Right cardiac atrium (tissue), 5 donors: ENCODE data around the gene RTBDN. TPM values are rescaled to one million over a fixed set of nuclear protein-coding genes. Genes with fewer than 3 reads are reported as not detected.
"Not testable (repeated sequence)": the region's sequence is repeated elsewhere in the genome, so short reads cannot be mapped to it uniquely, and the experiment has no call there.

Experiments used
- ATAC-seq, 2 donors: fragments of 200-7000 bp; cut with Tn5 transposase; one replicate each; pipeline versions ENCODE4 v1.8.0 to v1.9.1; 2020; ENCODE audit warnings: moderate library complexity in 2 of 2, mild to moderate bottlenecking in 1 of 2
- DNase-seq, 3 donors: peaks; one replicate each; pipeline ENCODE4 v3.0.0-alpha.2; 2020
- H3K27ac ChIP-seq: one replicate; pipeline ENCODE4 v1.5.1; 2013; ENCODE audit warnings: mild to moderate bottlenecking, low read length, control low read depth, moderate library complexity
- H3K27me3 ChIP-seq: one replicate; pipeline ENCODE4 v1.6.1; 2013; ENCODE audit not compliant: control insufficient read depth, insufficient read depth
- H3K4me1 ChIP-seq: one replicate; pipeline ENCODE4 v1.6.1; 2013; ENCODE audit warnings: low read length; ENCODE audit not compliant: control insufficient read depth, insufficient read depth
- H3K4me3 ChIP-seq: one replicate; pipeline ENCODE4 v1.5.1; 2013; ENCODE audit warnings: low read length, control low read depth
- H3K9me3 ChIP-seq: one replicate; pipeline ENCODE4 v1.6.1; 2013; ENCODE audit warnings: low read length; ENCODE audit not compliant: control insufficient read depth
- WGBS: extraction: QIAGEN DNeasy Blood & Tissue Kit; methylation state at CpG from one replicate; pipeline ENCODE4 v1.1.7; 2013; 5-methylcytosine and 5-hydroxymethylcytosine counted together
- intact Hi-C, 4 donors: fragments of 100-400 bp; cut with DNase I; formaldehyde crosslinking; loops; one replicate each; pipeline versions ENCODE4 v1.11.0 to v1.14.0; 2022 to 2023
- polyA plus RNA-seq: library from polyadenylated mRNA; stranded (reverse); fragments of 200-250 nt; gene quantifications from one replicate; pipeline ENCODE4 v1.2.3, GENCODE V29; 2013
- total RNA-seq, 4 donors: library from RNA; stranded (reverse); fragmentation: NEBNext Ultra II Directional; extraction: Animal tissue kit (Norgen Biotek cat#: 25700); gene quantifications; one replicate each; pipeline ENCODE4 v1.2.1, GENCODE V29; 2021
- donor health status: healthy with polysubstance abuse.
- donor health status: DM: no; HTN: yes; CAD: no.
- donor health status: DM: no; HTN: no; CAD: no.
- donor health status: DM: no; HTN: yes; CAD: no; lungs with severe emphysema.
- donor health status: DM: yes; HTN: yes; CAD: no.

RTBDN gene
- total and polyA plus RNA-seq, 5 donors = not detected

GRCh38 chr19:12834976-12835757 lies 788 bp upstream of the RTBDN start:
- no peaks in the 10 kb centered on the region for H3K27me3 ChIP-seq
- no peak for ATAC-seq
- intact Hi-C loops = no loop called here

GRCh38 chr19:12833738-12834565 lies 427 bp downstream of the RTBDN start:
- ATAC-seq = peak; percentile 10 to 34
- H3K27me3 ChIP-seq = no peaks in the 10 kb centered on the region
- H3K4me1 ChIP-seq = peaks cover 2% of the 10 kb centered on the region
- peak; percentile 27 to 74 (median 53) for DNase-seq
- no peaks in the 10 kb centered on the region for H3K9me3 ChIP-seq
- H3K4me3 ChIP-seq = peak overlapping the region; percentile 57
- intact Hi-C loops = no loop called here
- H3K27ac ChIP-seq = no peak overlapping the region
- 1% methylated on average over 72 of the region's 87 CpGs for WGBS

More at GRCh38 chr19:12834976-12835757, 788 bp upstream of the RTBDN start:
- Histone ChIP-seq H3K4me3 (no peak overlapping the region), H3K4me1 (peaks cover 2% of the 10 kb centered on the region), H3K9me3 (no peaks in the 10 kb centered on the region), H3K27ac (no peak overlapping the region)
- DNase-seq = peak; percentile 31 to 70 (median 62)
- WGBS = 7% methylated on average over 39 of the region's 39 CpGs

- peak overlapping the region; percentile 57 for H3K4me3 ChIP-seq
- no peak overlapping the region for H3K27ac ChIP-seq
- H3K9me3 ChIP-seq = no peaks in the 10 kb centered on the region
- DNase-seq (no peak), ATAC-seq (no peak)
- peaks cover 2% of the 10 kb centered on the region for H3K4me1 ChIP-seq
- no peaks in the 10 kb centered on the region for H3K27me3 ChIP-seq
- intact Hi-C loops = no loop called here
- 0% methylated on average over 5 of the region's 5 CpGs for WGBS
These were observed 1.0 kb downstream of the RTBDN start for GRCh38 chr19:12833418-12833737.

GRCh38 chr19:12828494-12828893 lies 5.9 kb downstream of the RTBDN start:
- intact Hi-C loops = no loop called here
- H3K27me3 ChIP-seq = no peaks in the 10 kb centered on the region
- no peaks in the 10 kb centered on the region for H3K4me1 ChIP-seq

GRCh38 chr19:12825254-12826131 lies 8.9 kb downstream of the RTBDN start:
- ATAC-seq = peak in 1 of 2 donors; percentile 25
- no peak overlapping the region for H3K27ac ChIP-seq
- intact Hi-C loops = no loop called here
- 4% methylated on average over 46 of the region's 46 CpGs for WGBS
- DNase-seq = no peak
- no peaks in the 10 kb centered on the region for H3K27me3 ChIP-seq
- no peaks in the 10 kb centered on the region for H3K4me1 ChIP-seq
- no peaks in the 10 kb centered on the region for H3K9me3 ChIP-seq
- H3K4me3 ChIP-seq = no peak overlapping the region

More at GRCh38 chr19:12828494-12828893, 5.9 kb downstream of the RTBDN start:
- DNase-seq (peak in 1 of 3 donors; percentile 61), ATAC-seq (no peak)
- WGBS = 5% methylated on average over 23 of the region's 23 CpGs
- Histone ChIP-seq H3K27ac (no peak overlapping the region), H3K4me3 (no peak overlapping the region), H3K9me3 (no peaks in the 10 kb centered on the region)

GRCh38 chr19:12821761-12822160 lies 12.6 kb downstream of the RTBDN start:
- Histone ChIP-seq H3K9me3 (no peaks in the 10 kb centered on the region), H3K27me3 (no peaks in the 10 kb centered on the region), H3K4me3 (no peak overlapping the region), H3K4me1 (no peaks in the 10 kb centered on the region), H3K27ac (no peak overlapping the region)
- DNase-seq (no peak), ATAC-seq (no peak)
- 80% methylated on average over 2 of the region's 2 CpGs for WGBS
- intact Hi-C loops = no loop called here

GRCh38 chr19:12817810-12818209 lies 16.6 kb downstream of the RTBDN start:
- 94% methylated on average over 11 of the region's 11 CpGs for WGBS
- H3K27ac ChIP-seq, H3K4me3 ChIP-seq, H3K27me3 ChIP-seq, H3K9me3 ChIP-seq, H3K4me1 ChIP-seq, intact Hi-C loops, ATAC-seq: not testable (repeated sequence)
- peak in 1 of 3 donors; percentile 25 for DNase-seq

GRCh38 chr19:12817188-12817587 lies 17.2 kb downstream of the RTBDN start:
- H3K4me3 ChIP-seq, ATAC-seq, H3K4me1 ChIP-seq, H3K27ac ChIP-seq, intact Hi-C loops, H3K9me3 ChIP-seq, DNase-seq, H3K27me3 ChIP-seq: not testable (repeated sequence)
- WGBS = 92% methylated on average over 6 of the region's 6 CpGs

GRCh38 chr19:12815088-12815487 lies 19.3 kb downstream of the RTBDN start:
- no peaks in the 10 kb centered on the region for H3K4me1 ChIP-seq
- DNase-seq = no peak
- H3K4me3 ChIP-seq = no peak overlapping the region
- intact Hi-C loops = no loop called here
- no peaks in the 10 kb centered on the region for H3K9me3 ChIP-seq
- H3K27me3 ChIP-seq = no peaks in the 10 kb centered on the region
- 89% methylated on average over 7 of the region's 7 CpGs for WGBS
- H3K27ac ChIP-seq = no peak overlapping the region
- no peak for ATAC-seq

GRCh38 chr19:12806242-12807081 lies 27.9 kb downstream of the RTBDN start, which contains the start of gene RNASEH2A:
RNASEH2A (plus strand) TSS chr19:12806584; CDS start chr19:12806674, 90 bp downstream.
- peak; percentile 92 for ATAC-seq
- peaks cover 4% of the 10 kb centered on the region for H3K4me1 ChIP-seq
- intact Hi-C loops = no loop called here
- peak within 1 kb of the TSS; percentile 27 for H3K4me3 ChIP-seq
- H3K27ac ChIP-seq = peak within 1 kb of the TSS; percentile 1
- H3K27me3 ChIP-seq = no peaks in the 10 kb centered on the region
- WGBS = 4% methylated on average over 66 of the region's 66 CpGs
- H3K9me3 ChIP-seq = no peaks in the 10 kb centered on the region
- peak; percentile 92 to 97 (median 97) for DNase-seq
